Endothelial cell (in vitro differentiated cells): ENCODE data around the gene HSPA4L. TPM values are rescaled to one million over a fixed set of nuclear protein-coding genes. Genes with fewer than 3 reads are reported as not detected.

Experiments
- DNase-seq: peaks from one replicate; pipeline ENCODE4 v3.0.0; 2021; ENCODE audit warnings: low spot score
- H3K27ac Mint-ChIP-seq: one replicate; pipeline ENCODE4 v1.8.0; 2021; ENCODE audit warnings: mixed read lengths, inconsistent platforms; ENCODE audit not compliant: unreplicated experiment
- H3K27me3 Mint-ChIP-seq: one replicate; pipeline ENCODE4 v1.8.0; 2021; ENCODE audit warnings: mild to moderate bottlenecking, moderate library complexity, mixed read lengths, inconsistent platforms; ENCODE audit not compliant: unreplicated experiment
- H3K36me3 Mint-ChIP-seq: one replicate; pipeline ENCODE4 v1.8.0; 2021; ENCODE audit warnings: mild to moderate bottlenecking, low read depth, mixed read lengths, inconsistent platforms; ENCODE audit not compliant: unreplicated experiment
- H3K4me1 Mint-ChIP-seq: one replicate; pipeline ENCODE4 v1.8.0; 2021; ENCODE audit warnings: mild to moderate bottlenecking, mixed read lengths, inconsistent platforms; ENCODE audit not compliant: unreplicated experiment
- H3K4me3 Mint-ChIP-seq: one replicate; pipeline ENCODE4 v1.8.0; 2021; ENCODE audit warnings: mild to moderate bottlenecking, mixed read lengths, inconsistent platforms; ENCODE audit not compliant: unreplicated experiment
- H3K9me3 Mint-ChIP-seq: one replicate; pipeline ENCODE4 v1.8.0; 2021; ENCODE audit warnings: mixed read lengths, inconsistent platforms; ENCODE audit not compliant: unreplicated experiment
- total RNA-seq: library from RNA; stranded (reverse); fragmentation: NEBNext Ultra II Directional; extraction: Animal tissue kit (Norgen Biotek cat#: 25700); gene quantifications from one replicate; pipeline ENCODE4 v1.2.1, GENCODE V29; 2021; ENCODE audit not compliant: unreplicated experiment
- TF ChIP-seq, protein P1 (sequence below): fragments of 200-600 bp; sonication (generic); IDR thresholded peaks from one replicate; pipeline ENCODE4 v1.5.0; 2021; ENCODE audit warnings: antibody characterized with exemption; ENCODE audit not compliant: unreplicated experiment

HSPA4L gene
- total RNA-seq, 1 donor from 2014 or later = 1.6 TPM

DNA sequence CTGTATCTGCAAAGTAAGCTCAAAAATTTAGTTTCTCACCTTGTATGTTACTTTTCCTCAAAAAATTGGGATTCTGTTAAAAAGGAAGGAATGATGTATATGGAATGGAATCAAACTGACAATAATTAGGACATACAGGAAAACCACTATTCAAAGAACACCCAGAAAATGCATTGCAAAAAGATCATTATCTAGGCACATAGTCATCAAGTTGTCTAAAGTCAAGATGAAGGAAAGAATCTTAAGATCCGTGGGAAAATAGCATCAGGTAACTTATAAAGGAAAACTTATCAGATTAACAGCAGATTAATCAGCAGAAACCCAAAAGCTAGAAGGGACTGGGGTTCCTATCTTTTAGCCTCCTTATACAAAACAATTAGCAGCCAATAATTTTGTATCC, 75.5 kb downstream of the HSPA4L start:
- TF ChIP-seq, protein P1, sequence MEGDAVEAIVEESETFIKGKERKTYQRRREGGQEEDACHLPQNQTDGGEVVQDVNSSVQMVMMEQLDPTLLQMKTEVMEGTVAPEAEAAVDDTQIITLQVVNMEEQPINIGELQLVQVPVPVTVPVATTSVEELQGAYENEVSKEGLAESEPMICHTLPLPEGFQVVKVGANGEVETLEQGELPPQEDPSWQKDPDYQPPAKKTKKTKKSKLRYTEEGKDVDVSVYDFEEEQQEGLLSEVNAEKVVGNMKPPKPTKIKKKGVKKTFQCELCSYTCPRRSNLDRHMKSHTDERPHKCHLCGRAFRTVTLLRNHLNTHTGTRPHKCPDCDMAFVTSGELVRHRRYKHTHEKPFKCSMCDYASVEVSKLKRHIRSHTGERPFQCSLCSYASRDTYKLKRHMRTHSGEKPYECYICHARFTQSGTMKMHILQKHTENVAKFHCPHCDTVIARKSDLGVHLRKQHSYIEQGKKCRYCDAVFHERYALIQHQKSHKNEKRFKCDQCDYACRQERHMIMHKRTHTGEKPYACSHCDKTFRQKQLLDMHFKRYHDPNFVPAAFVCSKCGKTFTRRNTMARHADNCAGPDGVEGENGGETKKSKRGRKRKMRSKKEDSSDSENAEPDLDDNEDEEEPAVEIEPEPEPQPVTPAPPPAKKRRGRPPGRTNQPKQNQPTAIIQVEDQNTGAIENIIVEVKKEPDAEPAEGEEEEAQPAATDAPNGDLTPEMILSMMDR = no peak
- H3K4me1 Mint-ChIP-seq = peaks cover 2% of the 10 kb centered on the region
- peaks cover 5% of the 10 kb centered on the region for H3K9me3 Mint-ChIP-seq
- peaks cover 6% of the 10 kb centered on the region for H3K27me3 Mint-ChIP-seq
- no peak for DNase-seq
- H3K27ac Mint-ChIP-seq = no peak overlapping the region
- peaks cover 21% of the 10 kb centered on the region for H3K36me3 Mint-ChIP-seq
- no peak overlapping the region for H3K4me3 Mint-ChIP-seq

DNA sequence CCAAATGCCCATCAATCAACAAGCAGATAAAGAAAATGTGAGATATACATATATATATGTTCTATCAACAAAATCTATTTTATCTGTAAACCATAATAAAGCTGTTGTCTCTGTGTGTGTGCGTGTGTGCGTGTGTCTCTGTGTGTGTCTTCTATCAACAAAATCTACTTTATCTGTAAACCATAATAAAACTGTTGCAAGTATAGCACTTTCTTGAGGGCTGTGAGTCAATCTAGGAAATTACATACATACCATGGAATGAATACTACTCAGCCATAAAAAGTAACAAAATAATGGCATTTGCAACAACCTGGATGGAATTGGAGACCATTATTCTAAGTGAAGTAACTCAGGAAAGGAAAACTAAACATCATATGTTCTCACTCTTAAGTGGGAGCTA, 86.1 kb downstream of the HSPA4L start:
- H3K27me3 Mint-ChIP-seq = no peaks in the 10 kb centered on the region
- H3K4me1 Mint-ChIP-seq = peaks cover 13% of the 10 kb centered on the region
- H3K9me3 Mint-ChIP-seq = no peaks in the 10 kb centered on the region
- TF ChIP-seq, protein P1 = no peak
- H3K4me3 Mint-ChIP-seq = no peak overlapping the region
- no peaks in the 10 kb centered on the region for H3K36me3 Mint-ChIP-seq
- DNase-seq = no peak
- no peak overlapping the region for H3K27ac Mint-ChIP-seq

DNA sequence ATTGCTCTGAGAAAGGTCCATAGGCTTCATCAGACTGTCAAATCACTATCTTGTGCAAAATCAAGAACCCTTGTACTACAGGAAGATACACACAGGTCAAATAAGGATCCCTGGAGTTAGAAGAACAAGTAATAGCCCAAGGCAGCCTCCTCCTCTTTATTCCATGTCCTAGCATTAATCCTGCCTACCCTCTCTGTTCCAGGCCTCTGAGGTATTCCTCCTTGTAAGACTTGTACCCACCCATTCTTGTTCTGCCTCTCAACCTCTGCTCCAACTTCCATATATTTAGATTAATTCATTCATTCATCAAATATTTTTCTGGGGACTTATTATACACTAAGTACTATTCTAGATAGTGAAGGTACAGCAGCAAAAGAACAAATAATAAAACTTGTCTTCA, 88.2 kb downstream of the HSPA4L start:
- no peaks in the 10 kb centered on the region for H3K27me3 Mint-ChIP-seq
- H3K9me3 Mint-ChIP-seq = no peaks in the 10 kb centered on the region
- H3K36me3 Mint-ChIP-seq = no peaks in the 10 kb centered on the region
- peaks cover 13% of the 10 kb centered on the region for H3K4me1 Mint-ChIP-seq
- H3K27ac Mint-ChIP-seq = peak overlapping the region; percentile 77
- no peak for DNase-seq
- TF ChIP-seq, protein P1 = no peak
- peak overlapping the region; percentile 17 for H3K4me3 Mint-ChIP-seq

DNA sequence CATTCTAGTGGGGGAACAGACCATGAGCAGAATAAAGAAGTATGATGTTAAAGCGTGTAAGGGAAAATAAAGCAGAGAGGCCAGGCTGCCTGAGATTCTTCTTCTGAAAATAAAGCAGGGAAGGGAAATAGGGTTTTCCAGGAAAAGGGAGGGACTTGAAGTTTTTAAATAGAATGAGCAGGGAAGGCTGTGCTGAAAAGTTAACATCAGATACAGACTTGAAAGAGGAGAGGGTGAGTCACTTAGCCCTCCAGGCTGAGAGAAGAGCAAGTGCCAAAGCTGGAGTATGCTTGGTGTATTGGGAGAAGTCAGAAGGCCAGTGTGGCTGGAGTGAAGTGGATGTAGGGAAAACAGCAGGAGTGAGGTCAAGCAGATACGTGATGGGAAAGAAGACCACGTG, 88.6 kb downstream of the HSPA4L start:
- TF ChIP-seq, protein P1 = no peak
- Mint-ChIP-seq H3K36me3 (no peaks in the 10 kb centered on the region), H3K27me3 (no peaks in the 10 kb centered on the region), H3K9me3 (no peaks in the 10 kb centered on the region), H3K4me1 (peaks cover 13% of the 10 kb centered on the region), H3K4me3 (peak overlapping the region; percentile 17), H3K27ac (peak overlapping the region; percentile 77)
- DNase-seq = no peak

DNA sequence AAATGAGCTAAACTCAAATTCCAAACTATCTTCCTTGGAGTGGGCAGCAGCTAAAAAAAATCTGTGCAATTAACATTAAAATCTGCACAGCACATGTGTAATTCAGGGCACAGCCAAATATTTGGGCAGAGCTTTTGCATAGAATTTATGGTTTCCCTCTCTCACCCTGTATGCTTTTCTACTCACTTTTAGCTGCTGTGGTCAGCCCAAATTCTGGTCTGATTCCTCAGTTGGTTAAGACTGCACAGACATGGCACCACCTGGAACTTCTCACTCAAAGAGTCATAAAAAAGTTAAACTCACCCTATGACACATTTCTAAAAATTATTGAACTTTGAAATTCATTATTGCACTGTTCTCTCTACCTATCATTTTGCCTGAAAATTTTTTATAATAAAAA, 93.7 kb downstream of the HSPA4L start:
- Mint-ChIP-seq H3K27me3 (peaks cover 2% of the 10 kb centered on the region), H3K4me1 (peaks cover 12% of the 10 kb centered on the region), H3K36me3 (no peaks in the 10 kb centered on the region), H3K27ac (no peak overlapping the region), H3K9me3 (no peaks in the 10 kb centered on the region), H3K4me3 (no peak overlapping the region)
- DNase-seq = no peak
- TF ChIP-seq, protein P1 = no peak
